Activated T-cell treated with anti-CD3 and anti-CD28 coated beads for 1 hour (primary cell): ENCODE data around the gene ABCA7.
A peak's percentile ranks its signal among the peaks of the same experiment; 100 is the strongest.

Source experiments
- DNase-seq: peaks from one replicate; pipeline ENCODE4 v3.0.0-alpha.2; 2020; ENCODE audit warnings: low read depth

The ABCA7 gene

DNA sequence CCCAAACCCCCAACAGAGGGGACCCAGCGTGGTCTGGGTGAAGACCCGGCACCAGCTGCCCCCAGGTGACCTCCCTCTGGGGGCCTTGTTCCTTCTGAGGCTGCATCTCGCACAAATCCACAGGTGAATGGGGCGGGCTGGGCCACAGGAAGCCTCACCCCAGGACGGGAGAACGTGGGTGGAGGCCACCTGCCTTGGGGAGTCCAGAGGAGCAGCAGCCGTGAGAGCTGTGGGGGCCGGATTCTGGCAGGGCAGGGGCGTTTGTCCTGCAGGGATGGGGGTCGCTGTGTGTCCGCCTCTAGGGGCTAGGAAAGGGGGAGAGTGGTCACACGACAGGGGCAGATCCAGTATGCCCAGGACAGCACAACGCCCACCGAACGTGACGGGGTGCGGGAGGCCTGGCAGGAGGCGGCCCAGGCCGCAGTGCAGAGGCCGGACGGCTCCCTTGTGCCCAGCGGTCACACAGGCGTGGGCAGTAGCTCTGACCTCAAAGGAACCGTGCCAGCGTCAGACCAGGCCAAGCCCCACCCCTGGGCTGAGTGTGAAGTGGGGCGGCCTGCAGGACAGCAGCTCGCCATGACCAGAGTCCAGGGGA, 48.6 kb downstream of the ABCA7 start:
- no peak for DNase-seq

DNA sequence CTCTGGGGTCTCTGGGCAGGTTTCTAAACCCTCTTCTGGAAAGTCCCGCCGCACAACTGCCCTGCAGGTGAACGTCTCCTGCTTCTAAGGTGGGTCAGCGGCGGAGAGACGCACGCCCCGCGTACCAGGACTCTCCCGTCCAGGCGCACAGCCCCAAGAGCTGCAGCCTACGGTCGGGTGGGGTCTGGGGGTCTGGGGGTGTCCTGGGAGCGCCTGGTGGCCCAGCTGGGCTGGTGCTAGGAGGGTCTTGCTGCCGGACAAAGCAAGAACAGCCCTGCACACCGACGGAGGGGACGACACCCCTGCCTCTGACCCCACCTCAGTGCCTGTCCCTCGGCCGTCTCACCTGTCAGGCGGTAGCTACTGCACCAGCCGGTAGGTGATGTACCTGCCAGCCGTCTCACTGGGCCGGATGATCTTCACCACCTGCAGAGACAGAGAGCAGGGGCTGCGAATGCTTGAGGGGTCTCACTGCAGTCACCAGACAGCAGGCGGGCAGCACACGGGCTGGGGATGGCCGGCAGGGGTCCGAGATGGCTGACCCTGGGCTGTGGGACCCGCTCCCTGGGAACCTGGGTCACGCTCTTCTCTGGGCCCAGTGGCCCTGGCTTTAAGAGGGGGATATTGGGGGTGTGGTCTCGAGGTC, 49.3 kb downstream of the ABCA7 start:
- DNase-seq = no peak

DNA sequence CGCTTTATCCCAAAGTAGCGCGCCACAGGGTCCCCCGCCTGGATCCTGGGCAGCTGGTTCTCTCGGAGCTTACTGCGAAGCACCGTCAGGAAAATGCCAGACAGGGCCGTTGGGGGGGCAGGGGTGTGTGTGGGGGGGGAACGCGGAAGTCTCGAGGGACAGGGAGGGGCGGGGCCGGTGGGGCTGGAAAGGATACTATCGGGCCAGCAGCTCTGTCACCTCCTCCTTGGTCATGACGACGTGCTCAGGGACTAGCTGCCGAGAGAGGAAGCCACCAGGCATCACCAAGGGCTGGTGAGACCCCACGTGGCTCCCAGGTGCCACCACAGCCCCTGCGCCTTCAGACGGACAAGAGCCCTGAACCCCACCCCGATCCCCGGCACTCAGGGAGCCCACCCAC, 50.0 kb downstream of the ABCA7 start:
- no peak for DNase-seq

DNA sequence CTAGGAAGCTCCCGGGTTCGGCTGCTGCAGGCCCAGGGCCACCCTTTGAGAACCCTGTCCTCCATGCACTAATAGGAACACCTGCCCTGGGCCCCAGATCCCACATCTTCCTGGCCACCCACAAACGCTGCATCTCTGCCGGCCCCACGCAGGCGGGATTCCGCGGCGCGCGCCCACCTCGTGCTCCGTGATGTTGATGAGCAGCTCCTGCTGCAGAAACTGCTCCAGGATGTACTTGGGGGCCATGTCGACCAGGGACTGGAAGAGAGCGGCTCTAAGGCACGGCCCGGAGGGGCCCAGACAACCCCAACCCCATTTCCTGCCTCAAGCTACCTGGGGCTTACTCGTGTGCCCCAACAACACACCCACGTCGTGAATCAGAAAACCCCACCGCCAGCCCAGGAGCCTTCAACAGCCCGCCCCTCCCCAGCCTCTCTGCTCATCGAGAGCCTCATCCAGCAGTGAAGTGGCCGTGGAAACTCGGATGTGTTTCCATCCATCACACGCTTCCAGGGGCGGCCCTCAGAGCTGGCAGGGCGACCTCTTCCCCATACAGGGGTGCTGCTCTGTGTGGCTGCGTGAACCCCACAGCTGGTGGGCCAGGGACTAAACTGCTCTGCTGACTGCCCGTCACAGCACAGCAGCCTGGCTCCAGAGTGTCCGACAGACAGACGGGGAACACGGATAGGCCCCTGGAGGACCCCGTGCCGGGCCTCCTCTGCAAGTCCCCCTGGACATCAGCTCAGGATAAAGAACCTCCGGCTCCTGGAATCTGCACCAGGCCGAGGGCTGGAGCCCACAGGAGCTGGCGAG, 51.0 kb downstream of the ABCA7 start:
- DNase-seq = no peak

DNA sequence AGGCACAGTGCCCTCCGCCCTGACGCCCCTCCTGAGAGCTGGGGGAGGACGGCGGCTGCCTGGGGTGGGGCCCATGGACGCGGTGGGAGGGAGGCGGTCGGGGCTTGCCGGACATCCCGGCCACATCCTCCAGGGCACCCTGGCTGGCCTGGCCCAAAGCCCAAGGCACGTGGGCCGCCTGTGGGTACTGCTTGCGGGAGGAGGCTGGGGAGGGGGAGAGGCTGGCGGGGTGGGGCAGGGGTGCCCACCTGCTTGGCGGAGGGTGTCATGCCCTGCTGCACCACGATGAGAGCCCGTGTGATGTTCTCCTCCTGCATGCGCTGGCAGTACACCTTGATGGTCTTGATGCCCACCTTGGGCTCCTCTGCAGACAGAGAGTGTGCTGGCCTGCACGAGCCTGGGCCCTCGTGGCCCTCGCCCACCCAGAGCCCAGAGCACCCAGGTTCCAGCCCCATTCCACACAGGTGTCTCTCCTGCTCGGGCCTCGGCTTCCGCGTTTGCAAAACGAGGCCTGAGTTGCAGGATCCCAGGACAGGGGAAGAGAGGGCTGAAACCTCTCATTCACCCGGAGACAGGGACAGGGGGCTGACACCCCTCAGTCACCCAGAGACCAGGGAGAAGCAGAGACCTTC, 51.8 kb downstream of the ABCA7 start:
- DNase-seq = no peak

DNA sequence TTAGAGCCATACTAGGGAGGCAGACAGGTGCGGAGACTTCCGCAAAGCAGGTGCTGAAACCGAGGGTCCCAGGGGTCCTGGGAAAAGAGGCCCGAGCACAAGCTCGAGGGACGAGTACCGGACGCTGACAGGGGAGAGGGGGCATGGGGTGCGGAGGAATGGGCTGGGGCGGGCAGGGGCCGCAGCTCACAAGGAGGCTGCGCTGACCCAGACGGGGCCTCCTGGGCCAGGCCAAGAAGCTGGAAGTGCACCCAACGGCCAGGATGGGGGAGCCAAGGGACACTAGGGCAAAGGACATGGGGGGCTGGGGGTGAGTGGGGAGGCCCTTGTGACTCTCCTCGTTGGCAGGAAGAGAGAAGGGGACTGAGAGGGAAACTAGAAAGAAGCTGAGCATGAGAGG, 53.4 kb downstream of the ABCA7 start:
- no peak for DNase-seq

DNA sequence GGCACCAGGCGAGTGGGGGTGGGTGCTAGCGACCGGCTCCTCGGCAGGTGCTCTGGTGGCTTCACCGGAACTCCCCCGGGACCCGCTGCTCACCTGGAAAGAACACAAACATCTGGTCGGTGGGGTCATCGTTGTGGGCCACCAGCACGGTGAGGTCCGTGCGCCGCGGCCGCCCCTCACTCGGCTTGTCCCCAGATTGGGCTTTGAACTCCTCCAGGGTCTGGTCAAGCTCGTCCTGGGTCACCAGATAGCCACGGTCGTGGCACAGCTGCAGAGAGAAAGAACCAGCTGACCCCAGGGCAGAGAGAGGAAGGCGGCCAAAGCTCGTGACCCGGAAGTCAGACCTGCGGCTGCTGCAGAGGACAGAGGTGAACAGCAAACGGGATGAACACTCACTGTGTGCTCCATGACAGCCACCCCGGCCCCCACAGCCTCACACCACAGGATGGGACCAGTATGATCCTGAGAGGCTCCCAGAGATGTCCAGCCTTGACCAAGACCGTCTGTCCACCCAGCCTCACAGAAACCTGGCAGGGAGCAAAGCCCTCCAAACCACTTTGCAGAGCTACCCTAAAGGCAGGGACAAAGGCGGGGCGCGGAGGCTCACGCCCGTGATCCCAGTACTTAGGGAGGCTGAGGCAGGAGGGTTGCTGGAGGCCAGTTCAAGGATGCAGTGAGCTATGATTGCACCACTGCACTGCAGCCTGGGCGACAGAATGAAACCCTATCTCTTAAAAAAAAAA, 54.1 kb downstream of the ABCA7 start:
- no peak for DNase-seq

DNA sequence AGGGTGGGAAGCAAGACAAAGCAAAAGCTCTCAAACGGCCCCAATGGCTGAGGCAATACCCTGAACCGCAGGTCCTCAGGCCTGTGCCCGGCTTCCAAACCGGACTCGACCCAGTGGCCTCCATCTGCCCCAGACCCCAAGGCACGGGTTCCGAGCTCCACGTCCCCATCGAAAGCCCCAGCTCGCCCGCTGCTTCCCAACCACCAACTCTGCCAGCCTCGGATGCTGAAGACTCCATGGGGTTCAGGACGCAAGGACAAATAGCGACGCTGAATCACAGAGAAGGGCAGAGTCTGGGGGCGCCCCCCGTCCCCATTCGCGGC, 54.7 kb downstream of the ABCA7 start:
- DNase-seq = no peak

DNA sequence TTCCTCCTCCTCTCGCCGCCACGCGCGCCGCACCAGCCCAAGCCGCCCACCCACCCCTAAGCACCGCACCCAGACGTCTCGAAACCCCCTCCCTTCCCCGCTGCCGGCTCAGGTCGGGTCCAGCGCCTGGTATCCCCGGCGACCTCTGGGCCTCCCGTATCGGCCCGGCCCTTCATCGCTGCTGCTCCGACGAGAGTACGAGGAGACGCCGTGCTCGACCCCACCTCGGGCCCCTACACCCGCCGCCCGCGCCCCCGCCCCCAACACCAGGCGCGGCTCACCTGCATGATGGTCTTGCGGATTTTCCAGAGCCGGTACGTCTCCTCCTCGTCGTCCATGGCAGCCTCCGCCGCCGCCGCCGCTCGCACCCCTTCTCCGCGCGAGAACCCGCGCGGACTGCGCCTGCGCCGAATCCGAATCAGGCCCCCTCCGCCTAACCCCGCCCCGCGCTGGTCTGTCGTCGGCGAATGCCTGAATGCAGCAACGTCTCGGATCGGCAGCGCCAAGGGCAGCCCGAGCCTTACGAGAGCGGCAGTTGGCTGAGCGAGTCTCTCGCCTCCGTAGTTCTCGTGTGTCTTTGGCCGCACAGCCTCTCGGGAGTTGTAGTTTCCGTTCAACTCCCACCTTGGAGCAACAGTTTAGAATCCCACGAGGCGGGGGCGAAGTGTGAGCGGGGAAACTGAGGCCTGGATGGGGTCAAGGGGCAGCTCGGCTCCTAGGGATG, 55.2 kb downstream of the ABCA7 start, which contains the start of gene POLR2E:
Gene POLR2E, minus strand, starts transcription at position 398 of the 724 bp plus-strand sequence. Its CDS starts 60 bp downstream, at position 338.
- peak; percentile 99 for DNase-seq

DNA sequence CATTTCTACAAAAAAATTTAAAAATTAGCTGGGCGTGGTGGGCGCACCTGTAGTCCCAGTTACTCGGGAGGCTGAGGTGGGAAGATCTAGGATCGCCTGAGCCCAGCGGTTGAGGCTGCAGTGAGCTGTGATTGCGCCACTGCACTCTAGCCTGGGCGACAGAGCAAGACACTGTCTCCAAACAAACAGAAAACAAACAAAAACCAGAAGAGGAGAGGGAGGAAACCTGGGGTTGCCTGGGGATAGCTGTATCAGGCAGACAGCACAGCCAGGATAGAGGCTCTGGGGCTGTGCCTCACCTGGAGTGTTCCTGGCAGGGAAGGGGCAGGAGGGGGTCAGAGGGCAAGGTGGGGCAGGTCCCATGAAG, 57.9 kb downstream of the ABCA7 start:
- no peak for DNase-seq

DNA sequence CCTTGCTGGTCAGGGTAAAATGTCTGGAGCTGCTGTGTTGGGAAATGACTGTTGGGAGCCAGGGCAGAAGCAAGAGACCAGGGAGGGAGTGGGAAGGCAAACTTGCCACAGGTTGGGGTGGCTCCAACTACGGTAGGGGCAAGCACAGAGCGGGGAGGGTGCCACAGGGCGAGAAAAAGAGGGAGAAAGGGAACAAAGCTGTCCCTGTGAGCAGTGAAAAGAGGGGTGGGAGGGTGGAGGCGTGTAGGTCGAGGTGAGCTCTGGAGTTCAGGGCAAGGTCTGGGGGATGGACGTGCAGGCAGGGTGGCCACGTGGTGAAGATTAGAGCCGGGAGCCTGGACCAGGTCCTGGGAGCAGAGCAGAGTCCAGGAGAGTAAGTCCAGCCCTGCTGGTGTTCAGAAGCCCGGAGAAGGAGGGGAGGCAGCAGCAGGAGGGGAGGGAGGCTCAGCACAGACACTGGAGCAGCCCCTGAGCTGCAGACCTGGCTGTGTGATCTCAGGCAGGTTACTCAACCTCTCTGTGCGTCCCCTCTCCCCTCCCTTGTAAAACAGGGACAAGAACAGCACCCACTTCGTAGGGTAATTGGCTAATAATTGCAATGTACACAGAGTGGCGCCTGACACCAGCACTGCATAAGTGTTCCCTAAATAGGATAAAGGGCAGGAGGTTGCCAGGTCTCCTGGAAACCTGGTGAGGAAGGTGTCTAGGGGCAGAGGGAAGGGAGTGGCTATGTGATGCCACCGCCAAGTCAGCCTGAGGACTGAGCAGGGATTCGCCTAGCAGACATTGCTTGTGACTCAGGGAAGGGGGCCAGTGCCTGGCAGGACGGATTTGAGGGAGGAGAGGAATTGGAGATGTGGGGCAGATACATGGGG, 58.5 kb downstream of the ABCA7 start:
- DNase-seq = no peak

DNA sequence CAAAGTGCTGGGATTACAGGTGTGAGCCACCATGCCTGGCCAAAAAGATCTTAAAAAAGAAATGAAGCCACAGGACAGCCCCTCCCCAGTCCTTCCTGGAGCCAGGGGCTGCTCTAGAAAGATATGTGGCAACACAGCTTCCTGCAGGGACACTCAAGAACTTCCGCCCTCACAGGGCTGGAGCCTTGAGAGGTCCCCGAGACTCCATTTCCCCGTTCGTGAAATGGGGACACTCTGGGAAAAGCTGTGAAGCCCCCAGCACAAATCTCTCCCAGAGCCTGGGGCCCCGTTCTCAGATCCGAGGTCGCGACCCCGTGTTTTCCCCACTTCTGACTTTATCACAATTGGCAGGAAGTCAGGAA, 61.4 kb downstream of the ABCA7 start:
- DNase-seq = no peak

DNA sequence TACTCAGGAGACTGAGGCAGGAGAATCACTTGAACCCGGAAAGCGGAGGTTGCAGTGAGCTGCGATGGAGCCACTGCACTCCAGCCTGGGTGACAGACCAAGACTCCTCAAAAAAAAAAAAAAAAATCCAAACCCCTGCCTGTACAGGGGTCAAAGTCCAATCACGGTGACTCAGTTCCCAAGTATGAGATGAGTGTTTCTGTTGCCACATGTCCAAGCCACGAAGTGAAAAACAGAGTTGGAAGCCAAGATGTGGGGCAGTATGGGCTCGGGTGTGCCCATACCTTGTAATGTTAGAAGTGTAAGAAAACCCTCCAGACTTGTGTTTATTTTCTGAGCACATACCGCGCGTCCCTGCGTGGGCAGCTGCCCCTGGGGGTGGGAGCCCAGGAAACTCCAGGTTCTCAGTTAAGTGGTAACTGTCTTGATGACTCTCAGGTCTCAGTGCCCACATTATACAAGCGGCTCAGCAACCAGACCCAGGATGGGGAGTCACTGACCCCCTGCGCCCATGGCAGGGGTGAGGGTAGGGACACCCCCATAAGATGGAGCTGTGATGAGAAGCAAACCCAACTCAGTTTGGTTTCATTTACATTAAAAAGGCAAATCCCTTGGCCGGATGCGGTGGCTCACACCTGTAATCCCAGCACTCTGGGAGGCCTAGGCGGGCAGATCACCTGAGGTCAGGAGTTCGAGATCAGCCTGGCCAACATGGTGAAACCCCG, 62.7 kb downstream of the ABCA7 start:
- no peak for DNase-seq

DNA sequence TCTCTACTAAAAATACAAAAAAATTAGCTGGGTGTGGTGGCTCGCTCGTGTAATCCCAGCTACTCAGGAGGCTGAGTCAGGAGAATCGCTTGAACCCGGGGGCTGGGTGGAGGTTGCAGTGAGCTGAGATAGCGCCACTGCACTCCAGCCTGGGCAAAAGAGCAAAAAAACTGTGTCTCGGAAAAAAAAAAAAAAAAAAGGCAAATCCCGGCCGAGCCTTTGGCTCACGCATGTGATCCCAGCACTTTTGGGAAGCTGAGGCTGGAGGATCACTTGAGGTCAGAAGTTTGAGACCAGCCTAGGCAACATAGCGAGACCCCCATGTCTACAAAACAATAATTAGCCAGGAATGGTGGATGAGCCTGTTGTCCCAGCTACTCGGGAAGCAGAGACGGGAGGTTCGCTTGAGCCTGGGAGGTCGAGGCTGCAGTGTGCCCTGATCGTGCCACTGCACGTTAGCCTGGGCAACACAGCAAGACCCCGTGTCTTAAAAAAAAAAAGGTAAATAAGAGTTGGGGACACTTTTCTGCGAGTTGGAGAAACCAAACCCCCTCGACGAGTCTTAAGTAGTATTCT, 63.3 kb downstream of the ABCA7 start:
- no peak for DNase-seq

DNA sequence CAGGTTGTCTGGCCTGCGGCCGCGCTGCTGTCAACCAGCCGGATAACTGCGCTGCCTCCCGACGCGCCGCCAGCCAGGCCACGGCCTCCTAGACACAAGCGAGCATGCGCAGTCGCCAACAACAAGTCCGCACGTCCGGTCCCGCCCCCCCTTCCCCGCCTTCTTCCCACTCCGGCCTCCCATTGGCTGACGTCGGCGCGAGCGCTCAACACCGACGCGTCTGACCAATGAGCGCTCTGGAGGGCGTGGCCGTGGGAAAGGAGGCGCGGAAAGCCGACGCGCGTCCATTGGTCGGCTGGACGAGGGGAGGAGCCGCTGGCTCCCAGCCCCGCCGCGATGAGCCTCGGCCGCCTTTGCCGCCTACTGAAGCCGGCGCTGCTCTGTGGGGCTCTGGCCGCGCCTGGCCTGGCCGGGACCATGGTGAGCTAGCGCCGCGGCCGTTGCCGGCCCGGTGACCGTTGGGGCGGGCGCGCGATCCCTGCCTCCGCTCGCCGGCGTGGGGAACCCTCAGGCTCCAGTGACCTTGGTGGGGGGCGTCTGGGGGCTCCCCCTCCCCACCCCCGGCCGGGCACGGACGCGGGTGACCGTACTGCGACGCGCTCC, 63.9 kb downstream of the ABCA7 start, which contains the start of gene GPX4:
Gene GPX4, plus strand, starts transcription at position 287 of the 603 bp plus-strand sequence. Its CDS starts 50 bp downstream, at position 337.
- peak; percentile 99 for DNase-seq

DNA sequence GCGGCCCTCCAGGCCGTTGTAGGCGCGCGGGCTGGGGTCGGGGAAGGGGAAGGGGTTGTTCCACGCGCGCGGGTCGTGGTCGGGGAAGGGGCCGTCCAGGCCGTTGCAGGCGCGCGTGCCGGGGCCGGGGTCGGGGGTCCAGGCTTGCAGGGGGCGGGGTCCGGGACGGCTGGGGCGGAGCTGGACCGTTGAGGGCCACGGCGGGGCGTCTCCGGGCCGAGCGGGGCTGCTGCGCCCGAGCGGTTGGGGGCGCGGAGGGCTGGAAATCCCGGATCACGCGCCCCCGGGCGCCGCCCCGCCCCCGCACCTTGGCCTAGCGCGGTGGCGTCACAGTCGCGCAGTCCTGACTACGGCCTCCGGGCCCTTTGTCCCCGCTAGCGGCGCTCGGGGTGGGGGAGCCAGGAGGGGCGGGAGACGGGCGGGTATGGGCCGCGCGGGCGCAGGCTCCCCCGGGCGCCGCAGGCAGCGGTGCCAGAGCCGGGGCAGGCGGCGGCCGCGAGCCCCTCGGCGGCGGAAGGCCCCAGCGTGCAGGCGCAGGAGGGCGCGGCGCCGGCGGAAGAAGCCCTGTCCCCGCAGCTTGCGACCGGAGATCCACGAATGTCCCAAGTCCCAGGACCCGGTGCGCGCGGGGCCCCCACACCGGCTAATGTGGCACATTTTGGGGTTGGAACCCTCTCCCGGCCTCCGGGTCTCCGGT, 64.6 kb downstream of the ABCA7 start:
- peak; percentile 57 for DNase-seq

DNA sequence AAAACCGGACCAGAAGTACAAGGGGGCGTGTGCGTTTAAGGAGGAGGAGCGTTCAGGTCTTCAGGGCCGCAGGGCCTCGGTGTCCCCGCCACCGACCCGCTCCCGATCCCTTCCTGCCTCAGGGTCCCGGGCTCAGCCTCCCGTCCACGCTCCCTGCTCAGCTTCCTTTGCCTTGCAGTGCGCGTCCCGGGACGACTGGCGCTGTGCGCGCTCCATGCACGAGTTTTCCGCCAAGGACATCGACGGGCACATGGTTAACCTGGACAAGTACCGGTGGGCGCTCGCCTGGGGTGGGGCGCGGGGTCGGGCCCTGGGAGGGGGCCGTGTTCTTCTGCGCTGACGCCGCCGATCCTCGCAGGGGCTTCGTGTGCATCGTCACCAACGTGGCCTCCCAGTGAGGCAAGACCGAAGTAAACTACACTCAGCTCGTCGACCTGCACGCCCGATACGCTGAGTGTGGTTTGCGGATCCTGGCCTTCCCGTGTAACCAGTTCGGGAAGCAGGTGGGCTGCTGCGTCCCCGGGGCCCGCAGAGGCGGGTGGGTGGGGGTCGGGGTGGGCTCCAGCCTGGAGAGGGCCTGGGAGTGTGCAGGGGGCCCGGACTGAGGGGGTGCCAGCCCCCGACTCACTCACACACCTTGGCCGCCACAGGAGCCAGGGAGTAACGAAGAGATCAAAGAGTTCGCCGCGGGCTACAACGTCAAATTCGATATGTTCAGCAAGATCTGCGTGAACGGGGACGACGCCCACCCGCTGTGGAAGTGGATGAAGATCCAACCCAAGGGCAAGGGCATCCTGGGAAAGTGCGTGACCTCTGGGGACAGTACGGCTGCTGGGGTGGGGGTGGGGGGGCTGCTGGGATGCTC, 65.3 kb downstream of the ABCA7 start:
- DNase-seq = no peak
